Activated T-helper 1 cell treated with anti-CD3 and anti-CD28 coated beads, Interleukin-12 subunit alpha, Interleukin-12 subunit beta, Interleukin-2, Interleukin-4 antibody, amounts not matched to agents 30 ng/mL and 10 ng/mL and 1 ng/mL, durations not matched to agents 14 hours and 24 hours and 36 hours (primary cell): ENCODE measurements around the gene RNF121. TPM values are rescaled to one million over a fixed set of nuclear protein-coding genes. Genes with fewer than 3 reads are reported as not detected.

Source experiments
- DNase-seq: peaks from one replicate; pipeline ENCODE4 v3.0.0; 2021; ENCODE audit warnings: low spot score
- H3K27ac Mint-ChIP-seq: one replicate; pipeline ENCODE4 v1.8.0; 2021; ENCODE audit warnings: mild to moderate bottlenecking, mixed read lengths
- H3K27me3 Mint-ChIP-seq: one replicate; pipeline ENCODE4 v1.8.0; 2022; ENCODE audit warnings: mild to moderate bottlenecking, moderate library complexity, mixed read lengths; ENCODE audit not compliant: insufficient read depth
- H3K36me3 Mint-ChIP-seq: one replicate; pipeline ENCODE4 v1.8.0; 2021; ENCODE audit warnings: low read depth, mixed read lengths
- H3K4me1 Mint-ChIP-seq: one replicate; pipeline ENCODE4 v1.8.0; 2021; ENCODE audit warnings: low read depth, mixed read lengths
- H3K4me3 Mint-ChIP-seq: one replicate; pipeline ENCODE4 v1.8.0; 2021; ENCODE audit warnings: mild to moderate bottlenecking, moderate library complexity, mixed read lengths
- H3K9me3 Mint-ChIP-seq: one replicate; pipeline ENCODE4 v1.8.0; 2021; ENCODE audit warnings: mixed read lengths
- intact Hi-C: fragments of 100-400 bp; cut with micrococcal nuclease; formaldehyde crosslinking; loops from one replicate; pipeline ENCODE4 v1.15.1; 2024
- total RNA-seq: library from RNA; stranded (reverse); gene quantifications from 2 replicates; pipeline ENCODE4 v1.2.3, GENCODE V29; 2022

The RNF121 gene
- total RNA-seq, 1 donor from 2014 or later: 65.8 TPM

DNA sequence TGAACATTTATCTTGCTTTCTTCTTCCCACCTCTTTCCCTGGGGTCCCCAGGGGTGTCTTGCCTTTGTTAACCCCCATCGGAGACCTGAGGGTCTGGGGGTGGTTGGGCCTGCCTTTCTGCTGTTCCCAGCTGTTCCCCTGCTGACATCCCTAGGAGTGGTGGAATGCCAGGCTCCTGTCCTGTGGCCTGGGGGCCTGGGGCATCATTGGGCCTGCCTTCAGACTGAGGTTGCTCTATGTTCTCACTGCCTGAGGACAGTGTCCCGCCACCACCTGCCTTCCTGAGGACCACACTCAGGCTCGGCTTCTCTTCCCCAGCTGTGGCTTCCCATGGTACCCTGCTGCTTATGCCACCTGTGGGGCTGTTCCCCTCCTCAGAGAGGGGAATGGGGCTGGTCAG, 68.7 kb downstream of the RNF121 start:
- Mint-ChIP-seq H3K36me3 (peaks cover 24% of the 10 kb centered on the region), H3K27ac (no peak overlapping the region), H3K9me3 (no peaks in the 10 kb centered on the region), H3K4me1 (peaks cover 19% of the 10 kb centered on the region), H3K27me3 (no peaks in the 10 kb centered on the region), H3K4me3 (no peak overlapping the region)
- no peak for DNase-seq
- intact Hi-C loops: no loop called here

DNA sequence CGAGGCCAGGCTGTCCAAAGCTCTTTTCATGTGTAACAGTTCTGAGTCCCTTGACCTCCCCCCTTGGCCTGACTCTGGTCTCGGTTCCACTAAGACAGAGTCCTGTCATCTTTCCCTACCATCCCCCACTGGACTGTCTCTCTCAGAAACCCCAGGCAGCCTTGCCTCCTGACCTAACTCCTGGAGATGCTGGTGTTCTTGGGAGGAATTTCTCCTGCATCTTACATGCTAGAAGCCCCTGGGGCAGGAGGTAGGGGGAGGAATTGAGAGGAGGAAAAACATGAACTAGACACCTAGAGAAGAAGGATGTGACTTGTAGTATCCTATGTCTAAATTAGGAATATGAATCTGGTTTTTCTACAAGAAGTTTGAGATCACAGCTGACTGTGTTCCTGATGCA, 69.2 kb downstream of the RNF121 start:
- Mint-ChIP-seq H3K4me3 (no peak overlapping the region), H3K27ac (peak overlapping the region; percentile 85), H3K9me3 (no peaks in the 10 kb centered on the region), H3K4me1 (peaks cover 19% of the 10 kb centered on the region), H3K27me3 (no peaks in the 10 kb centered on the region), H3K36me3 (peaks cover 27% of the 10 kb centered on the region)
- no peak for DNase-seq
- intact Hi-C loops: no loop called here

DNA sequence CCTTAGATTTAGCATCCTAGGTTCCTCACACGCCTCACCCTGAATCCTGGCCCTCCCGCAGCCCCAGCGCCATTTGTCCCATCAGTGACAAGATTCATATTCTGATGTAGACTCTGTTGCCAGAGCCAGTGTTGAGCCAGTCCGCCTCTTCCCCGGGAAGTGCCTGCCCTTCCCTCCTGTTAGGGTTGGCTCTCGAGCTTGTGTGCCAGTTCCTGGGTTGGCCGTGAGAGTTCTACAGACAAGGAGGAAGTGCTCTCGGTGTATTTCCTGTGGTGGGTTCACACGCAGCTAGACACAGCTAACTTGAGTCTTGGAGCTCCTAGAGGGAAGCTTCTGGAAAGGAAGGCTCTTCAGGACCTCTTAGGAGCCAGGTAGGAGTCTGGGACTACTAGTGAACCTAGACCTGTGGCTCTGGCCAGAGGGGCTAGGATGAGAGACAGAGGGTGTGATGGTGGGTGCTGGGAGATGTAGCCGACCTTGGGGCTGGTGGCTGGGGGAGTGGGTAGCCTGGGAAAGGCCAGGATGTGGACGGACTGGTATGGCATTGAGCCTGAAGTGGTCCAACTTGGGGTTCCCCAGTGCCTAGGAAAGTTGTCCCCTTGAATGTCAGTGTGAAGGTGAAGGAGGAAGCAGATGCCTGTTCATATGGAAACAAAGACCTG, 69.9 kb downstream of the RNF121 start, which contains the start of gene IL18BP:
Gene IL18BP (plus strand): TSS at position 261 of the 662 bp plus-strand sequence. CDS start 1,076 bp downstream, outside the sequence.
- Mint-ChIP-seq H3K27me3 (no peaks in the 10 kb centered on the region), H3K36me3 (peaks cover 33% of the 10 kb centered on the region), H3K9me3 (no peaks in the 10 kb centered on the region), H3K4me1 (peaks cover 19% of the 10 kb centered on the region), H3K4me3 (peak within 1 kb of the TSS; percentile 79), H3K27ac (peak within 1 kb of the TSS; percentile 85)
- intact Hi-C loops: no loop called here
- DNase-seq: peak; percentile 14

DNA sequence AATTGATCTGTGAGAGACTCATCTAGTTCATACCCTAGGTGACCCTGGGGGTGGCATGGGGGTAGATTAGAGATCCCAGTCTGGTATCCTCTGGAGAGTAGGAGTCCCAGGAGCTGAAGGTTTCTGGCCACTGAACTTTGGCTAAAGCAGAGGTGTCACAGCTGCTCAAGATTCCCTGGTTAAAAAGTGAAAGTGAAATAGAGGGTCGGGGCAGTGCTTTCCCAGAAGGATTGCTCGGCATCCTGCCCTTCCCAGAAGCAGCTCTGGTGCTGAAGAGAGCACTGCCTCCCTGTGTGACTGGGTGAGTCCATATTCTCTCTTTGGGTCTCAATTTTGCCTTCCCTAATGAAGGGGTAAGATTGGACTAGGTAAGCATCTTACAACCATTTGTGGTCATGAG, 70.5 kb downstream of the RNF121 start:
- H3K36me3 Mint-ChIP-seq: peaks cover 37% of the 10 kb centered on the region
- peaks cover 19% of the 10 kb centered on the region for H3K4me1 Mint-ChIP-seq
- H3K9me3 Mint-ChIP-seq: no peaks in the 10 kb centered on the region
- no peaks in the 10 kb centered on the region for H3K27me3 Mint-ChIP-seq
- no peak for DNase-seq
- peak overlapping the region; percentile 79 for H3K4me3 Mint-ChIP-seq
- intact Hi-C loops: no loop called here
- peak overlapping the region; percentile 85 for H3K27ac Mint-ChIP-seq

DNA sequence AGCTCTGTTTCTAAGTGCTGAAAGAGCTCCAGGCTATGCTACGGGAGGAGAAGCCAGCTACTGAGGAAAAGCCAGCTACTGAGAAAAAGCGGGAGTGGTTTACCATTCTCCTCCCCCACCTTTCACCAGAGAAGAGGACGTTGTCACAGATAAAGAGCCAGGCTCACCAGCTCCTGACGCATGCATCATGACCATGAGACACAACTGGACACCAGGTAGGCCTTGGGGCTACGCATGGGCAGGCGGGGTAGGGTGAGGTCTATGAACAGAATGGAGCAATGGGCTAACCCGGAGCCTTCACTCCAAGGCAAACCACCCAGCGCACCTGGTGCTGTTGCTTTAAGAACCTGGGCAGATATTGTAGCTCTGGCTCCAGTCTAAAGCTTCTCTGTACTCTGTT, 71.0 kb downstream of the RNF121 start:
- intact Hi-C loops: no loop called here
- Mint-ChIP-seq H3K4me3 (peak overlapping the region; percentile 79), H3K4me1 (peaks cover 19% of the 10 kb centered on the region), H3K27ac (peak overlapping the region; percentile 85), H3K27me3 (no peaks in the 10 kb centered on the region), H3K9me3 (no peaks in the 10 kb centered on the region), H3K36me3 (peaks cover 38% of the 10 kb centered on the region)
- DNase-seq: no peak

DNA sequence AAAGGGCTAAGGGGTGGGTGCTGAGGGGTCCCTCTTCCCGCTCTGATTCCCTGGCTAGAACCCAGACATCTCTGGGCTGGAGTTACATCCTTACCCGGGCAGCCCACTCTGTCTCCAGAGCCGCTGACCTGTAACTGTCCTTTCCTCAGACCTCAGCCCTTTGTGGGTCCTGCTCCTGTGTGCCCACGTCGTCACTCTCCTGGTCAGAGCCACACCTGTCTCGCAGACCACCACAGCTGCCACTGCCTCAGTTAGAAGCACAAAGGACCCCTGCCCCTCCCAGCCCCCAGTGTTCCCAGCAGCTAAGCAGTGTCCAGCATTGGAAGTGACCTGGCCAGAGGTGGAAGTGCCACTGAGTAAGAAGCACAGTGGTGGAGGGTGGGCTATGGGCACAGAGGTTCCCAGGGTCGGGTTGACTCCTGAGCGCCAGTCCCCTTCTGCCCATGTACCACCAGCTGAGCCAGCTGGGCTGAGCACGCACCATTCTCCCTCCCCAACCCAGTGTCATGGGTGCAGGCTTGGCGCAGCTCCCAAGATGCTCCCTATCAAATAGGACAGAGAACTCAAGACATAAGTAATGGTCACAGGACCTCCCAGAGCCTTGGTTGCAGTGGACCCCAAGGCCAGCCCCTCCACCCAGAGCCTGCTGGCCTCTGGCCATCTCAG, 71.5 kb downstream of the RNF121 start:
- Mint-ChIP-seq H3K36me3 (peaks cover 39% of the 10 kb centered on the region), H3K27me3 (no peaks in the 10 kb centered on the region), H3K27ac (no peak overlapping the region), H3K4me1 (peaks cover 19% of the 10 kb centered on the region), H3K9me3 (no peaks in the 10 kb centered on the region), H3K4me3 (no peak overlapping the region)
- intact Hi-C loops: no loop called here
- no peak for DNase-seq

DNA sequence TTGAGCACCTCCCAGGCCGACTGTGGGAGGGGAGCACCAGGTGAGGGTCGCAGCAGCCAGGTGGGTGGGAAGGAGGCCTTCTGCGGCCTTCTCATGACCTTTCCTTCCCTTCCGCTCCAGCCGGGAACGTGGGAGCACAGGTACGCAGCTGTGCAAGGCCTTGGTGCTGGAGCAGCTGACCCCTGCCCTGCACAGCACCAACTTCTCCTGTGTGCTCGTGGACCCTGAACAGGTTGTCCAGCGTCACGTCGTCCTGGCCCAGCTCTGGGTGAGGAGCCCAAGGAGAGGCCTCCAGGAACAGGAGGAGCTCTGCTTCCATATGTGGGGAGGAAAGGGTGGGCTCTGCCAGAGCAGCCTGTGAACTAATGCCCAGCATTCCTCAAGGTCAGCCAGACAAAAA, 72.4 kb downstream of the RNF121 start:
- DNase-seq: no peak
- H3K27ac Mint-ChIP-seq: no peak overlapping the region
- H3K9me3 Mint-ChIP-seq: no peaks in the 10 kb centered on the region
- intact Hi-C loops: no loop called here
- peaks cover 40% of the 10 kb centered on the region for H3K36me3 Mint-ChIP-seq
- peaks cover 19% of the 10 kb centered on the region for H3K4me1 Mint-ChIP-seq
- H3K4me3 Mint-ChIP-seq: no peak overlapping the region
- H3K27me3 Mint-ChIP-seq: no peaks in the 10 kb centered on the region

DNA sequence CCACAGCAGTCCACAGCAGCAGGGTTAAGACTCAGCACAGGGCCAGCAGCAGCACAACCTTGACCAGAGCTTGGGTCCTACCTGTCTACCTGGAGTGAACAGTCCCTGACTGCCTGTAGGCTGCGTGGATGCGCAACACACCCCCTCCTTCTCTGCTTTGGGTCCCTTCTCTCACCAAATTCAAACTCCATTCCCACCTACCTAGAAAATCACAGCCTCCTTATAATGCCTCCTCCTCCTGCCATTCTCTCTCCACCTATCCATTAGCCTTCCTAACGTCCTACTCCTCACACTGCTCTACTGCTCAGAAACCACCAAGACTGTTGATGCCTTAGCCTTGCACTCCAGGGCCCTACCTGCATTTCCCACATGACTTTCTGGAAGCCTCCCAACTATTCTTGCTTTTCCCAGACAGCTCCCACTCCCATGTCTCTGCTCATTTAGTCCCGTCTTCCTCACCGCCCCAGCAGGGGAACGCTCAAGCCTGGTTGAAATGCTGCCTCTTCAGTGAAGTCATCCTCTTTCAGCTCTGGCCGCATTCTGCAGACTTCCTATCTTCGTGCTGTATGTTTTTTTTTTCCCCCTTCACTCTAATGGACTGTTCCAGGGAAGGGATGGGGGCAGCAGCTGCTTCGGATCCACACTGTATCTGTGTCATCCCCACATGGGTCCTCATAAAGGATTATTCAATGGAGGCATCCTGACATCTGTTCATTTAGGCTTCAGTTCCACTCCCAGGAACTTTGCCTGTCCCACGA, 73.2 kb downstream of the RNF121 start:
- Mint-ChIP-seq H3K27ac (peak overlapping the region; percentile 18), H3K27me3 (no peaks in the 10 kb centered on the region), H3K9me3 (no peaks in the 10 kb centered on the region), H3K4me3 (no peak overlapping the region), H3K36me3 (peaks cover 47% of the 10 kb centered on the region), H3K4me1 (peaks cover 19% of the 10 kb centered on the region)
- DNase-seq: no peak
- intact Hi-C loops: no loop called here

DNA sequence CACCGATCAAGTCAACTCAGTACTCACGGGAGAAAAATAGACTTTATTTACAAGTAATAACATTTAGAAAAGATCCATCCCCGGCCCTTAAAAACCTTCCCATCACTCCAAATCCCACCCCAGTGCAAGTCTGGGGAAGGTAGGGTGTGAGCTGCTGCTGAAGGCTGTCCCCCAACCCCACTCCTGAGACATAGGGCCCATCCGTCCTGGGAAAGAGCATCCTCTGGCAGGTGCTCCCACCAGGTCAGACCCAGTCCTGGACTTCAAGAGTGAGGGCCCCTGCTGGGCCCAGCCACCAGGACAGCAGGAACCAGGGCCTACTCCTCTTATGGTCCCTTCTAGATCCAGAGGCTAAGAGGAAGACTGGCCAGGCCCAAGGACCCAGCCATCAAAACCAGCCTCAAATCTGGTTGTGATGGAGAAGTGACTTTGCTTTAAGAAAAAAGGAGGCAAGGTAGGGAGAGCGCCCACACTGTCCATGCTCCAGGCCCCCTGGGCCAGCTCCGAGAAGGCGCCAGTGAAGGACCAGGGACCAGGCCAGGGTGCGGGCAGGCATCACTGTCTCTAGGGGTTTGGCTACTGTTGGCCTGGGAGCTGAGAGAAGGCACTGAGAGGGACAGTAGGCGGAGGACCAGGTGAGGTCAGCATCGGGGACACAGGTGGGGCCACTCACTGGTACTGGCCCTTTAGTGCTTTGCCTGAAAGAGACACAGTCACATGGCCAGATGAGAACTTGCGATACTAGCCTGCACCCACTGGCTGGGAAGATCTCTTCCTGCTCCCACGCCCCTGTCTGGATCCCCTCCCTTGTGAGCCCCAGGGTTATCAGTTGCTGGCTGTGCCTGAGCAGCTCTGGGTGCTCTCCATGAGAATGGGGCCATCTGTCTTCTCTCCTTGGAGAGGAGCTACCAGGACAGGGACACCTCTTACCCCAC, 74.3 kb downstream of the RNF121 start:
- Mint-ChIP-seq H3K27ac (peak overlapping the region; percentile 27), H3K27me3 (no peaks in the 10 kb centered on the region), H3K9me3 (no peaks in the 10 kb centered on the region), H3K4me3 (no peak overlapping the region), H3K36me3 (peaks cover 55% of the 10 kb centered on the region), H3K4me1 (peaks cover 18% of the 10 kb centered on the region)
- no peak for DNase-seq
- intact Hi-C loops: no loop called here

DNA sequence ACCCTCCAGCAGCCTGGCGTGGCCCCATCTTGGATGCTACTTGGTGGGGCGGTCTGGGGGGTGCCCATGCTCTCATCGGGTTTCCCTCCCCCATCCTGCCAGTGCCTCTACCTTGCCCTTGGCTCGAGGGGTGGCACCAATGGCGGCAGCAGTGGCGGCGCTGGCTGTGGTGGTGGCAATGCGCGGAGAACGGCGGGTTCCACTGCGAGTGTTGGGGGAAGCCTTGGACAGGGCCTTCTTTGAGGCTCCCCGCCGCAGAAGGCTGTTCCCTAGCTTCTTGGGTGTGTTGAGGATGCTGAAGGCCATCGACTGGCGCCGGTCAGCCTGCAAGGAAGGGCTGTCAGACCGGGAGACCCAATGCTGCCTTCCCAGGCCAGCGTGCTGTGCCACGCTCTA, 74.9 kb downstream of the RNF121 start:
- H3K27me3 Mint-ChIP-seq: no peaks in the 10 kb centered on the region
- peaks cover 59% of the 10 kb centered on the region for H3K36me3 Mint-ChIP-seq
- DNase-seq: no peak
- intact Hi-C loops: no loop called here
- no peak overlapping the region for H3K4me3 Mint-ChIP-seq
- peaks cover 11% of the 10 kb centered on the region for H3K4me1 Mint-ChIP-seq
- no peak overlapping the region for H3K27ac Mint-ChIP-seq
- H3K9me3 Mint-ChIP-seq: no peaks in the 10 kb centered on the region

DNA sequence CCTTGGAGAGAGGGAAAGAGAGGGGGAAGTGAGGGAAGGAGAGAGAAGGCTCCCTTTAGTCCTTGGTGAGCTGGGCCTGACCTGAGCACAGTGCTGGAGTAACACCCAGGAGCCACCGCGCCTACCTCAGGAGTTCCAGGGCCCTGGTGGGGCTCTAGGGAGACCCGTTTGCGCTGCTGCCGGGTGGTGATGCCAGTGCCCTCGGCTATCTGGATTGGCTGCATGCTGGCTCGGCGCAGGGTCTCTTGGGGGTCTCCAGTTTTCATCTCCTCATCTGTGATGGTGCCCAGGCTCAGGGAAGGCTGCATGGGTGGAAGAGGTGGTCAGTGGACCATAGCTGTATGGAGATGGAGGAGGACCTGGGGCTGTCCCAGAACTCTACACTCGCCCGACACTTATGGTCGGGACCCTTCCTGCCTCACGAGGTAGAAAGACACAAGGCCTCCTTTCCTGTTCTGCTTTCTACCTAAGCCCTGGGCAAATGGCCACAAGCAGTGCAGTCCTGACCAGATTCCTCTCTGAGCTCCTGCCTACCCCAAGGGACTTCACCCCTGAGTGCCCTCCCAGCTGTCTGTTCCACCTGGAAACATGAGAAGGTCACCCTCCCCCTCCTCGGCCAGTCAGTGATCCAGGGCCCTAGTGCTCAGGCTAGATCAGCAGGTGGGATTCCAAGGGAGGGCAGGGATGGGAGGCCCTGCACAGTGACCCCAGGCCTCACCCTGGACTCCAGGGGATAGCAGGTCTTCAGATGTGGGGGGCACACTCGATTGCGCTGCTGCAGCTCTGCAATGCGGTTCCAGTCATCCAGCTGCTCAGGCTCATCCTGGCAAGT, 75.9 kb downstream of the RNF121 start:
- peaks cover 2% of the 10 kb centered on the region for H3K27me3 Mint-ChIP-seq
- no peak overlapping the region for H3K4me3 Mint-ChIP-seq
- intact Hi-C loops: no loop called here
- no peak for DNase-seq
- no peaks in the 10 kb centered on the region for H3K9me3 Mint-ChIP-seq
- no peak overlapping the region for H3K27ac Mint-ChIP-seq
- H3K4me1 Mint-ChIP-seq: peaks cover 1% of the 10 kb centered on the region
- peaks cover 54% of the 10 kb centered on the region for H3K36me3 Mint-ChIP-seq
